Ascending aorta (tissue), 2 donors: ENCODE results near the gene PPBP. TPM values are rescaled to one million over a fixed set of nuclear protein-coding genes. Genes with fewer than 3 reads are reported as not detected.
A peak's percentile ranks its signal among the peaks of the same experiment; 100 is the strongest.

Experiments used
- DNase-seq, 2 donors: peaks; one replicate each; pipeline ENCODE4 v3.0.0-alpha.2; 2019; ENCODE audit warnings: low spot score in 2 of 2
- H3K27ac ChIP-seq, 2 donors: fragments of 200-600 bp; sonication (generic); one replicate each; pipeline ENCODE4 v1.5.1; 2016 to 2017; ENCODE audit warnings: mild to moderate bottlenecking in 1 of 2
- H3K27me3 ChIP-seq: fragments of 200-600 bp; sonication (generic); one replicate; pipeline ENCODE4 v1.5.1; 2017
- H3K36me3 ChIP-seq, 2 donors: fragments of 200-600 bp; sonication (generic); one replicate each; pipeline ENCODE4 v1.5.1; 2016
- H3K4me1 ChIP-seq, 2 donors: fragments of 200-600 bp; sonication (generic); one replicate each; pipeline ENCODE4 v1.5.1; 2016 to 2017; ENCODE audit warnings: mild to moderate bottlenecking in 1 of 2
- H3K4me3 ChIP-seq, 2 donors: fragments of 200-600 bp; sonication (generic); one replicate each; pipeline ENCODE4 v1.5.1; 2016 to 2017; ENCODE audit warnings: mild to moderate bottlenecking in 1 of 2
- H3K9me3 ChIP-seq, 2 donors: fragments of 200-600 bp; sonication (generic); one replicate each; pipeline ENCODE4 v1.5.1; 2016
- CTCF ChIP-seq, 3 experiments: fragments of 200-600 bp in 2 of 3; fragments of 450-650 bp in 1 of 3; sonication (generic) in 2 of 3; IDR thresholded peaks; one replicate each; pipeline ENCODE4 v1.5.1; 2016 to 2019; ENCODE audit warnings: antibody characterized with exemption in 3 of 3, mild to moderate bottlenecking in 1 of 3, moderate library complexity in 1 of 3
- intact Hi-C: fragments of 100-400 bp; cut with DNase I; formaldehyde crosslinking; loops from one replicate; pipeline ENCODE4 v1.15.1; 2023
- total RNA-seq: library from RNA; depleted of rRNA; stranded (reverse); fragments of >200 nt; gene quantifications from one replicate; pipeline ENCODE4 v1.1.0, GENCODE V29; 2016

The PPBP gene
- total RNA-seq, 1 donor from 2014 or later, result not detected

- intact Hi-C loops, result no loop called here
- Histone ChIP-seq H3K4me3 (no peak overlapping the region), H3K36me3 (no peaks in the 10 kb centered on the region), H3K9me3 (no peaks in the 10 kb centered on the region), H3K27ac (no peak overlapping the region), H3K27me3 (no peaks in the 10 kb centered on the region), H3K4me1 (no peaks in the 10 kb centered on the region)
- no peak for DNase-seq
- no peak for TF ChIP-seq CTCF (IDR thresholded peaks at IDR 0.05)
Observed at GRCh38 chr4:74006009-74006476, 18.1 kb upstream of the PPBP start.

- intact Hi-C loops, result no loop called here
- TF ChIP-seq CTCF (IDR thresholded peaks at IDR 0.05), result no peak
- DNase-seq, result no peak
- no peaks in the 10 kb centered on the region for H3K27me3 ChIP-seq
- no peak overlapping the region for H3K4me3 ChIP-seq
- H3K36me3 ChIP-seq, result no peaks in the 10 kb centered on the region
- H3K9me3 ChIP-seq, result no peaks in the 10 kb centered on the region
- no peak overlapping the region for H3K27ac ChIP-seq
- H3K4me1 ChIP-seq, result no peaks in the 10 kb centered on the region
Observed at GRCh38 chr4:74005528-74005927, 17.5 kb upstream of the PPBP start.

GRCh38 chr4:74004668-74005067, 16.7 kb upstream of the PPBP start:
- H3K36me3 ChIP-seq, result no peaks in the 10 kb centered on the region
- H3K27me3 ChIP-seq, result no peaks in the 10 kb centered on the region
- no peak overlapping the region for H3K27ac ChIP-seq
- no peak for DNase-seq
- H3K9me3 ChIP-seq, result no peaks in the 10 kb centered on the region
- TF ChIP-seq CTCF (IDR thresholded peaks at IDR 0.05), result no peak
- no peaks in the 10 kb centered on the region for H3K4me1 ChIP-seq
- intact Hi-C loops, result no loop called here
- no peak overlapping the region for H3K4me3 ChIP-seq

GRCh38 chr4:74000301-74000700, 12.3 kb upstream of the PPBP start:
- no peak for DNase-seq
- intact Hi-C loops, result no loop called here
- no peak for TF ChIP-seq CTCF (IDR thresholded peaks at IDR 0.05)
- Histone ChIP-seq H3K4me3 (no peak overlapping the region), H3K27me3 (no peaks in the 10 kb centered on the region), H3K27ac (no peak overlapping the region), H3K36me3 (no peaks in the 10 kb centered on the region), H3K4me1 (peaks cover 0 to 4% of the 10 kb centered on the region in 2 donors), H3K9me3 (no peaks in the 10 kb centered on the region)

GRCh38 chr4:73998040-73999011, 10.3 kb upstream of the PPBP start, which contains the start of gene CXCL5:
Gene CXCL5 (minus strand): TSS chr4:73998677. CDS start chr4:73998581, 96 bp downstream.
- intact Hi-C loops, result no loop called here
- H3K4me1 ChIP-seq, result peaks cover 0 to 4% of the 10 kb centered on the region in 2 donors

More at GRCh38 chr4:73998040-73999011, 10.3 kb upstream of the PPBP start, which contains the start of gene CXCL5:
- H3K36me3 ChIP-seq, result no peaks in the 10 kb centered on the region
- H3K27me3 ChIP-seq, result no peaks in the 10 kb centered on the region
- no peak for TF ChIP-seq CTCF (IDR thresholded peaks at IDR 0.05)
- peak within 1 kb of the TSS; percentile 33 to 40 for H3K4me3 ChIP-seq
- no peaks in the 10 kb centered on the region for H3K9me3 ChIP-seq
- peak in 1 of 2 donors; percentile 63 for DNase-seq
- H3K27ac ChIP-seq, result no peak within 1 kb of the TSS
